B cell (primary cell): ENCODE results near the gene TBX6. TPM values are rescaled to one million over a fixed set of nuclear protein-coding genes. Genes with fewer than 3 reads are reported as not detected.

ENCODE experiments used
- ATAC-seq: fragments of 200-7000 bp; cut with Tn5 transposase; one replicate; pipeline ENCODE4 v1.10.0; 2021; ENCODE audit warnings: low read depth, mild to moderate bottlenecking, moderate number of reproducible peaks, moderate library complexity
- CTCF ChIA-PET: fragments of 350-600 bp; sonication (Branson Sonifier 250); formaldehyde crosslinking; loops from one replicate; lab custom pipeline; 2021; ENCODE audit warnings: antibody characterized with exemption, inconsistent platforms; lab: Charles Lee
- POLR2A ChIA-PET: fragments of 350-600 bp; sonication (Branson Sonifier 250); formaldehyde crosslinking; loops from one replicate; lab custom pipeline; 2021; ENCODE audit warnings: antibody characterized with exemption; lab: Charles Lee
- DNase-seq: peaks from one replicate; pipeline ENCODE4 v3.0.0; 2013
- H2AFZ ChIP-seq: 2 replicates; pipeline ENCODE4 v1.6.1; 2012; ENCODE audit warnings: mild to moderate bottlenecking, low read depth, low read length; ENCODE audit not compliant: insufficient read depth, poor library complexity, severe bottlenecking
- H3K27ac ChIP-seq, 2 donors: 1 replicate in 1 of 2; 2 replicates in 1 of 2; pipeline ENCODE4 v1.5.1; 2012 to 2013; ENCODE audit warnings: low read length in 2 of 2, mild to moderate bottlenecking in 2 of 2, moderate library complexity in 1 of 2
- H3K27me3 ChIP-seq, 4 experiments: fragments of 200-600 bp in 1 of 4; sonication (generic) in 1 of 4; replicated peaks in 1 of 4; 1 replicate in 2 of 4; 2 replicates in 2 of 4; pipeline versions ENCODE4 v1.6.1 to v1.7.0; 2013 to 2016; ENCODE audit warnings: low read length in 3 of 4, mild to moderate bottlenecking in 2 of 4, mixed read lengths in 1 of 4, moderate library complexity in 1 of 4; ENCODE audit not compliant: insufficient read depth in 4 of 4, control insufficient read depth in 3 of 4; ENCODE audit errors: control extremely low read depth in 1 of 4
- H3K36me3 ChIP-seq, 2 experiments: replicated peaks in 1 of 2; 1 replicate in 1 of 2; 2 replicates in 1 of 2; pipeline versions ENCODE4 v1.6.1 to v1.7.1; 2013; ENCODE audit warnings: low read length in 1 of 2; ENCODE audit not compliant: insufficient read depth in 2 of 2, control insufficient read depth in 1 of 2; ENCODE audit errors: control extremely low read depth in 1 of 2, extremely low read depth in 1 of 2
- H3K4me1 ChIP-seq, 2 donors: fragments of 200-600 bp in 1 of 2; sonication (generic) in 1 of 2; 1 replicate in 1 of 2; 2 replicates in 1 of 2; pipeline versions ENCODE4 v1.5.1 to v1.6.1; 2013 to 2017; ENCODE audit warnings: low read length in 2 of 2; ENCODE audit not compliant: control insufficient read depth in 2 of 2, insufficient read depth in 2 of 2
- H3K4me2 ChIP-seq: replicated peaks from 2 replicates; pipeline ENCODE3; 2012; ENCODE audit warnings: mild to moderate bottlenecking, low read depth, low read length; ENCODE audit not compliant: poor library complexity, severe bottlenecking
- H3K4me3 ChIP-seq, 5 experiments: fragments of 200-600 bp in 1 of 5; sonication (generic) in 1 of 5; 1 replicate in 3 of 5; 2 replicates in 2 of 5; pipeline versions ENCODE4 v1.5.1 to v1.7.0; 2011 to 2016; ENCODE audit warnings: low read length in 4 of 5, mild to moderate bottlenecking in 4 of 5, low read depth in 2 of 5, control low read depth in 1 of 5, moderate library complexity in 1 of 5; ENCODE audit not compliant: insufficient read depth in 1 of 5; ENCODE audit errors: control extremely low read depth in 1 of 5, extremely low read depth in 1 of 5
- H3K79me2 ChIP-seq: fragments of 200-600 bp; sonication (generic); one replicate; pipeline ENCODE4 v1.6.0; 2016; ENCODE audit warnings: low read length; ENCODE audit not compliant: control insufficient read depth, insufficient read depth
- H3K9ac ChIP-seq: fragments of 200-600 bp; sonication (generic); 2 replicates; pipeline ENCODE4 v1.6.1; 2017; ENCODE audit warnings: mild to moderate bottlenecking, low read length, moderate library complexity
- H3K9me3 ChIP-seq, 3 donors: one replicate each; pipeline versions ENCODE4 v1.6.1 to v1.7.1; 2013; ENCODE audit warnings: low read length in 2 of 3; ENCODE audit not compliant: control insufficient read depth in 2 of 3, insufficient read depth in 1 of 3; ENCODE audit errors: control extremely low read depth in 1 of 3
- H4K20me1 ChIP-seq: 2 replicates; pipeline ENCODE4 v1.6.0; 2012; ENCODE audit warnings: mild to moderate bottlenecking, low read length; ENCODE audit not compliant: insufficient read depth, control insufficient read depth, poor library complexity, severe bottlenecking
- H3K27ac Mint-ChIP-seq: one replicate; pipeline ENCODE4 v1.8.0; 2021; ENCODE audit warnings: mixed read lengths
- H3K27me3 Mint-ChIP-seq: one replicate; pipeline ENCODE4 v1.8.0; 2021; ENCODE audit warnings: mixed read lengths
- H3K4me1 Mint-ChIP-seq: one replicate; pipeline ENCODE4 v1.8.0; 2021; ENCODE audit warnings: mixed read lengths
- H3K4me3 Mint-ChIP-seq: one replicate; pipeline ENCODE4 v1.8.0; 2021; ENCODE audit warnings: mixed read lengths
- H3K9me3 Mint-ChIP-seq: one replicate; pipeline ENCODE4 v1.8.0; 2022; ENCODE audit warnings: mixed read lengths; ENCODE audit not compliant: insufficient read depth
- EZH2 ChIP-seq: IDR thresholded peaks from 2 replicates; pipeline ENCODE4 v1.6.1; 2012; ENCODE audit warnings: borderline replicate concordance, low read depth, mild to moderate bottlenecking, moderate library complexity, low read length; ENCODE audit not compliant: insufficient read depth, poor library complexity, severe bottlenecking
- WGBS: methylation state at CpG from one replicate; pipeline ENCODE4 v1.1.5; 2013; ENCODE audit warnings: missing lambda C conversion rate; ENCODE audit not compliant: insufficient coverage; 5-methylcytosine and 5-hydroxymethylcytosine counted together
- intact Hi-C: fragments of 100-400 bp; cut with micrococcal nuclease; formaldehyde crosslinking; loops from one replicate; pipeline ENCODE4 v1.10.0; 2022
- polyA plus RNA-seq: library from polyadenylated mRNA; depleted of rRNA; stranded (reverse); fragments of >200 nt; gene quantifications from 2 replicates; pipeline ENCODE4 v1.2.3, GENCODE V29; 2012
- total RNA-seq, 2 donors: library from RNA; stranded (reverse); fragments of 120-200 nt in 1 of 2; gene quantifications; 1 replicate in 1 of 2; 2 replicates in 1 of 2; pipeline versions ENCODE4 v1.2.3 to v1.2.4, GENCODE V29; 2013 to 2022
- TF ChIP-seq, protein P1 (sequence below): fragments of 200-600 bp; IDR thresholded peaks from one replicate; pipeline ENCODE4 v1.8.0; 2022; ENCODE audit warnings: antibody characterized with exemption, mild to moderate bottlenecking

Gene TBX6
- total and polyA plus RNA-seq, 2 donors (not counting 1 experiment from before 2014, with no cell fraction given) = 1.4 to 5.4 TPM

DNA sequence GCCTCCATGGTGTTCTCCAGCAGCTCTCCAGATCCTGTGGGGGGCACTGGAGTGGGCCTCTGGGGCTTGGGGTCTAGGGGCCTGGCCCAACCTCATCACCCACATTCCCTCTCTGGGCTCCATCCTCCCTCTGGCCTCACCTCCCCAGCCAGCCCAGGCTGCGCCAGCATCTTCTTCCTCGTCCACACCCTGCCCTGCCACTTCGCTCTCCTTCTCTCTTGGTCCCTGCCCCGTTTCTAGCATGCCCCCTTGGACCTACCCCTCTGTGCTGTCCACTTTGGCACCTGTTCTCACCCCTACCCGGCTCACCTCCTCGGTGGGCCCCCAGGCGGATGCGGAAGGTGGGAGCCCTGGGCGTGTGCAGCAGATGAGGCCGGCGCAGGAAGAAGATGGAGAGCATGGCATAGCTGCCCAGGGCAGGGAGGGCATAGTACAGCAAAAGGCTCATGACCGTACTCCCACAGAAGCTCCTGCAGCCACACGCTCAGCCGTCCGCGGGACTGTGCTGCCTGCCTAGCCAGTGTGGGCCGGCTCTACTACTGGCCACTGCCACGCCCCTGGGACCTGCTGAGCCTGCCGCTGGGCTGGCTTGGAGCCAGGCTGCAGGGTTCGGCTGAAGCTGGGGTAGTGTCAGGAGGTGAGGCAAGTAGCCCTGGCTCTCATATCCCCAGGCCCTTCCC, 21.4 kb upstream of the TBX6 start, which contains the start of gene GDPD3:
TSS of gene GDPD3 (minus strand) at position 507 of the 680 bp plus-strand sequence. CDS start at position 448, 59 bp downstream.
- no peaks in the 10 kb centered on the region for H3K79me2 ChIP-seq
- no peak within 1 kb of the TSS for H3K4me2 ChIP-seq
- WGBS = 95% methylated on average over 19 of the region's 20 CpGs
- no peaks in the 10 kb centered on the region for H4K20me1 ChIP-seq
- intact Hi-C loops = no loop called here
- no peak within 1 kb of the TSS for H3K9ac ChIP-seq
- H3K4me1 Mint-ChIP-seq = peaks cover 4% of the 10 kb centered on the region
- peaks cover 6 to 30% of the 10 kb centered on the region in 2 experiments for H3K36me3 ChIP-seq
- H3K9me3 Mint-ChIP-seq = no peaks in the 10 kb centered on the region
- no peaks in the 10 kb centered on the region for H3K27me3 Mint-ChIP-seq
- H3K27ac Mint-ChIP-seq = no peak within 1 kb of the TSS
- H3K4me3 Mint-ChIP-seq = no peak within 1 kb of the TSS
- POLR2A ChIA-PET = interaction anchor here (1.2 kb wide), 1 partner anchor 72 kb away, joined by 3 read pairs; no protein-coding TSS in a partner anchor
- H3K27me3 ChIP-seq = no peaks in the 10 kb centered on the region
- H2AFZ ChIP-seq = no peak within 1 kb of the TSS
- no peak for DNase-seq
- H3K27ac ChIP-seq = no peak within 1 kb of the TSS
- ATAC-seq = no peak
- CTCF ChIA-PET = interaction anchor here (1.0 to 5.5 kb wide), 8 partner anchors 7 to 296 kb away, joined by 3 to 27 read pairs (median 4); partner anchors contain the start of genes ALDOA and TBX6
- H3K4me3 ChIP-seq = no peak within 1 kb of the TSS
- peaks cover 0 to 5% of the 10 kb centered on the region in 2 donors for H3K4me1 ChIP-seq
- no peak for TF ChIP-seq EZH2
- TF ChIP-seq, protein P1, sequence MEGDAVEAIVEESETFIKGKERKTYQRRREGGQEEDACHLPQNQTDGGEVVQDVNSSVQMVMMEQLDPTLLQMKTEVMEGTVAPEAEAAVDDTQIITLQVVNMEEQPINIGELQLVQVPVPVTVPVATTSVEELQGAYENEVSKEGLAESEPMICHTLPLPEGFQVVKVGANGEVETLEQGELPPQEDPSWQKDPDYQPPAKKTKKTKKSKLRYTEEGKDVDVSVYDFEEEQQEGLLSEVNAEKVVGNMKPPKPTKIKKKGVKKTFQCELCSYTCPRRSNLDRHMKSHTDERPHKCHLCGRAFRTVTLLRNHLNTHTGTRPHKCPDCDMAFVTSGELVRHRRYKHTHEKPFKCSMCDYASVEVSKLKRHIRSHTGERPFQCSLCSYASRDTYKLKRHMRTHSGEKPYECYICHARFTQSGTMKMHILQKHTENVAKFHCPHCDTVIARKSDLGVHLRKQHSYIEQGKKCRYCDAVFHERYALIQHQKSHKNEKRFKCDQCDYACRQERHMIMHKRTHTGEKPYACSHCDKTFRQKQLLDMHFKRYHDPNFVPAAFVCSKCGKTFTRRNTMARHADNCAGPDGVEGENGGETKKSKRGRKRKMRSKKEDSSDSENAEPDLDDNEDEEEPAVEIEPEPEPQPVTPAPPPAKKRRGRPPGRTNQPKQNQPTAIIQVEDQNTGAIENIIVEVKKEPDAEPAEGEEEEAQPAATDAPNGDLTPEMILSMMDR = no peak
- H3K9me3 ChIP-seq = peaks cover 0 to 3% (median 0%) of the 10 kb centered on the region in 3 donors
